Measurements from ENCODE around the gene NAT14.

GRCh38 chr19:55536366-55536765 lies 51.4 kb downstream of the NAT14 start:
- TF ChIP-seq CTCF (optimal IDR thresholded peaks at IDR 0.05 in 1 of 3, IDR thresholded peaks at IDR 0.05 in 1 of 3, conservative IDR thresholded peaks at IDR 0.05 in 1 of 3; ENCODE audit: extremely low read depth in 1 of 3, insufficient read depth in 2 of 3, low read length in 3 of 3): no peak
- no peak for TF ChIP-seq EZH2 (IDR thresholded peaks at IDR 0.05; ENCODE audit: low read length)

All from keratinocyte (primary cell).